CD14-positive monocyte (primary cell): ENCODE measurements around the gene PSMB10. TPM values are rescaled to one million over a fixed set of nuclear protein-coding genes. Genes with fewer than 3 reads are reported as not detected.

Experiments
- DNase-seq, 3 donors: peaks; one replicate each; pipeline ENCODE4 v3.0.0-alpha.2; 2011 to 2022
- H2AFZ ChIP-seq: 2 replicates; pipeline ENCODE4 v1.6.0; 2012; ENCODE audit warnings: mild to moderate bottlenecking, low read depth, low read length, inconsistent platforms; ENCODE audit not compliant: insufficient read depth, poor library complexity, severe bottlenecking
- H3K27ac ChIP-seq, 2 donors: 1 replicate in 1 of 2; 2 replicates in 1 of 2; pipeline ENCODE4 v1.5.1; 2012 to 2013; ENCODE audit warnings: low read length in 2 of 2, control low read depth in 1 of 2, inconsistent platforms in 1 of 2, low read depth in 1 of 2, mild to moderate bottlenecking in 1 of 2
- H3K27me3 ChIP-seq, 2 donors: one replicate each; pipeline versions ENCODE4 v1.6.0 to v1.6.1; 2011 to 2013; ENCODE audit warnings: low read length in 2 of 2; ENCODE audit not compliant: control insufficient read depth in 2 of 2, insufficient read depth in 2 of 2
- H3K36me3 ChIP-seq, 2 donors: replicated peaks in 1 of 2; 1 replicate in 1 of 2; 2 replicates in 1 of 2; pipeline versions ENCODE4 v1.5.1 to v1.6.1; 2012 to 2013; ENCODE audit warnings: low read length in 2 of 2, control low read depth in 1 of 2, inconsistent platforms in 1 of 2, mild to moderate bottlenecking in 1 of 2; ENCODE audit not compliant: insufficient read depth in 2 of 2, control insufficient read depth in 1 of 2
- H3K4me1 ChIP-seq, 2 donors: 1 replicate in 1 of 2; 2 replicates in 1 of 2; pipeline versions ENCODE4 v1.5.1 to v1.6.1; 2012 to 2013; ENCODE audit warnings: low read length in 2 of 2, control low read depth in 1 of 2, inconsistent platforms in 1 of 2, mild to moderate bottlenecking in 1 of 2, moderate library complexity in 1 of 2; ENCODE audit not compliant: insufficient read depth in 2 of 2, control insufficient read depth in 1 of 2
- H3K4me2 ChIP-seq: replicated peaks from 2 replicates; pipeline ENCODE3; 2012; ENCODE audit warnings: low read length, moderate library complexity, mild to moderate bottlenecking; ENCODE audit not compliant: poor library complexity, severe bottlenecking; ENCODE audit errors: extremely low read depth
- H3K4me3 ChIP-seq, 3 experiments: fragments of 200-600 bp in 1 of 3; sonication (generic) in 1 of 3; replicated peaks in 1 of 3; 1 replicate in 2 of 3; 2 replicates in 1 of 3; pipeline ENCODE4 v1.5.1; 2011 to 2013; ENCODE audit warnings: low read length in 3 of 3, mild to moderate bottlenecking in 3 of 3, control low read depth in 2 of 3, low read depth in 2 of 3, inconsistent platforms in 1 of 3, moderate library complexity in 1 of 3
- H3K79me2 ChIP-seq: 2 replicates; pipeline ENCODE4 v1.6.0; 2012; ENCODE audit warnings: mild to moderate bottlenecking, control low read depth, inconsistent platforms, low read length, moderate library complexity; ENCODE audit not compliant: insufficient read depth
- H3K9ac ChIP-seq: 2 replicates; pipeline ENCODE4 v1.6.0; 2017; ENCODE audit warnings: low read length, mild to moderate bottlenecking; ENCODE audit not compliant: insufficient read depth, poor library complexity, severe bottlenecking
- H3K9me3 ChIP-seq, 2 donors: replicated peaks in 1 of 2; 1 replicate in 1 of 2; 2 replicates in 1 of 2; pipeline versions ENCODE4 v1.5.1 to v1.6.1; 2012 to 2013; ENCODE audit warnings: low read length in 2 of 2, control low read depth in 1 of 2; ENCODE audit not compliant: control insufficient read depth in 1 of 2, insufficient read depth in 1 of 2
- H4K20me1 ChIP-seq: 2 replicates; pipeline ENCODE4 v1.6.0; 2012; ENCODE audit warnings: mild to moderate bottlenecking, low read length, control low read depth, moderate library complexity; ENCODE audit not compliant: insufficient read depth
- H3K27ac Mint-ChIP-seq, 7 donors: one replicate each; pipeline ENCODE4 v1.8.0; 2020; ENCODE audit warnings: mild to moderate bottlenecking in 7 of 7, mixed read lengths in 7 of 7, moderate library complexity in 6 of 7, inconsistent platforms in 2 of 7
- H3K27me3 Mint-ChIP-seq, 3 donors: one replicate each; pipeline ENCODE4 v1.8.0; 2021 to 2022; ENCODE audit warnings: low read depth in 3 of 3, mild to moderate bottlenecking in 3 of 3, mixed read lengths in 3 of 3, moderate library complexity in 3 of 3, inconsistent platforms in 1 of 3
- H3K36me3 Mint-ChIP-seq, 2 donors: one replicate each; pipeline ENCODE4 v1.8.0; 2020; ENCODE audit warnings: mixed read lengths in 2 of 2, inconsistent platforms in 1 of 2, mild to moderate bottlenecking in 1 of 2
- H3K4me1 Mint-ChIP-seq: one replicate; pipeline ENCODE4 v1.8.0; 2020; ENCODE audit warnings: mild to moderate bottlenecking, mixed read lengths
- H3K4me3 Mint-ChIP-seq, 2 donors: one replicate each; pipeline ENCODE4 v1.8.0; 2020; ENCODE audit warnings: mild to moderate bottlenecking in 2 of 2, mixed read lengths in 2 of 2, moderate library complexity in 1 of 2
- H3K9me3 Mint-ChIP-seq, 7 donors: one replicate each; pipeline ENCODE4 v1.8.0; 2020 to 2022; ENCODE audit warnings: mixed read lengths in 7 of 7, mild to moderate bottlenecking in 6 of 7, moderate library complexity in 6 of 7, inconsistent platforms in 2 of 7
- CTCF ChIP-seq: fragments of 200-600 bp; IDR thresholded peaks from one replicate; pipeline ENCODE4 v1.8.0; 2022; ENCODE audit warnings: antibody characterized with exemption, mild to moderate bottlenecking
- WGBS: methylation state at CpG from one replicate; pipeline ENCODE4 v1.1.5; 2013; ENCODE audit warnings: missing lambda C conversion rate; ENCODE audit not compliant: insufficient coverage; 5-methylcytosine and 5-hydroxymethylcytosine counted together
- intact Hi-C, 2 donors: fragments of 100-400 bp; cut with micrococcal nuclease; formaldehyde crosslinking; loops; one replicate each; pipeline versions ENCODE4 v1.15.0 to v1.15.1; 2023
- polyA plus RNA-seq, 3 donors: library from polyadenylated mRNA; depleted of rRNA in 1 of 3; unstranded in 2 of 3; stranded (reverse) in 1 of 3; fragments of 300-500 nt in 2 of 3; fragments of >200 nt in 1 of 3; fragmentation: Illumina TruSeq in 2 of 3; gene quantifications; 1 replicate in 2 of 3; 2 replicates in 1 of 3; pipeline ENCODE4 v1.2.3, GENCODE V29; 2012 to 2021

Gene PSMB10
- polyA plus RNA-seq, 3 donors, result 158 to 798 (median 609) TPM

- Mint-ChIP-seq H3K4me1 (peaks cover 12% of the 10 kb centered on the region), H3K4me3 (no peak overlapping the region), H3K27me3 (peaks cover 0 to 2% (median 0%) of the 10 kb centered on the region in 3 donors), H3K36me3 (peaks cover 48 to 81% of the 10 kb centered on the region in 2 donors), H3K27ac (no peak overlapping the region), H3K9me3 (peaks cover 0 to under 1% (median 0%) of the 10 kb centered on the region in 7 donors)
- Histone ChIP-seq H3K9me3 (no peaks in the 10 kb centered on the region), H3K4me3 (no peak overlapping the region), H3K4me2 (no peak overlapping the region), H3K27me3 (no peaks in the 10 kb centered on the region), H3K36me3 (peaks cover 63 to 92% of the 10 kb centered on the region in 2 donors), H2AFZ (no peak overlapping the region), H3K4me1 (peaks cover 5 to 12% of the 10 kb centered on the region in 2 donors), H4K20me1 (peaks cover 94% of the 10 kb centered on the region), H3K79me2 (peaks cover 13% of the 10 kb centered on the region), H3K27ac (no peak overlapping the region), H3K9ac (no peak overlapping the region)
- WGBS, result 100% methylated on average over 4 of the region's 14 CpGs
- DNase-seq, result no peak
- no peak for TF ChIP-seq CTCF
- intact Hi-C loops, result loop anchor here (5.0 to 10.0 kb wide), 3 partner anchors 33 to 115 kb away; partner anchors contain the start of gene EDC4 (in 1 of the 2)
Measured at GRCh38 chr16:67930191-67930590, 6.5 kb downstream of the PSMB10 start.

GRCh38 chr16:67928561-67929364, 7.9 kb downstream of the PSMB10 start:
- no peak overlapping the region for H3K9ac ChIP-seq
- no peak overlapping the region for H2AFZ ChIP-seq
- 68% methylated on average over 6 of the region's 16 CpGs for WGBS
- H3K36me3 Mint-ChIP-seq, result peaks cover 39 to 72% of the 10 kb centered on the region in 2 donors
- peaks cover 54 to 87% of the 10 kb centered on the region in 2 donors for H3K36me3 ChIP-seq
- peaks cover 0 to 2% (median 0%) of the 10 kb centered on the region in 3 donors for H3K27me3 Mint-ChIP-seq
- intact Hi-C loops, result loop anchor here (2.0 to 5.0 kb wide), 3 partner anchors 111 to 256 kb away; no protein-coding TSS in a partner anchor
- H3K9me3 ChIP-seq, result no peaks in the 10 kb centered on the region
- peaks cover 92% of the 10 kb centered on the region for H4K20me1 ChIP-seq
- no peak overlapping the region for H3K4me2 ChIP-seq
- H3K4me3 Mint-ChIP-seq, result no peak overlapping the region
- no peaks in the 10 kb centered on the region for H3K9me3 Mint-ChIP-seq
- TF ChIP-seq CTCF, result peak; percentile 92
- H3K27ac Mint-ChIP-seq, result peak overlapping the region in 3 of 7 donors; percentile 7 to 23 (median 20)
- peaks cover 3% of the 10 kb centered on the region for H3K79me2 ChIP-seq
- H3K4me3 ChIP-seq, result no peak overlapping the region
- H3K27me3 ChIP-seq, result no peaks in the 10 kb centered on the region
- H3K27ac ChIP-seq, result no peak overlapping the region
- H3K4me1 ChIP-seq, result no peaks in the 10 kb centered on the region
- H3K4me1 Mint-ChIP-seq, result no peaks in the 10 kb centered on the region
- peak; percentile 30 to 51 (median 36) for DNase-seq
